GM18502 (cell line): ENCODE results near the gene SH2D7.

Experiments used
- ATAC-seq: cut with Tn5 transposase; IDR thresholded peaks from one replicate; pipeline ENCODE4 v1.9.1; 2021; ENCODE audit warnings: mild to moderate bottlenecking; ENCODE audit not compliant: unreplicated experiment, poor library complexity

SH2D7 gene

DNA sequence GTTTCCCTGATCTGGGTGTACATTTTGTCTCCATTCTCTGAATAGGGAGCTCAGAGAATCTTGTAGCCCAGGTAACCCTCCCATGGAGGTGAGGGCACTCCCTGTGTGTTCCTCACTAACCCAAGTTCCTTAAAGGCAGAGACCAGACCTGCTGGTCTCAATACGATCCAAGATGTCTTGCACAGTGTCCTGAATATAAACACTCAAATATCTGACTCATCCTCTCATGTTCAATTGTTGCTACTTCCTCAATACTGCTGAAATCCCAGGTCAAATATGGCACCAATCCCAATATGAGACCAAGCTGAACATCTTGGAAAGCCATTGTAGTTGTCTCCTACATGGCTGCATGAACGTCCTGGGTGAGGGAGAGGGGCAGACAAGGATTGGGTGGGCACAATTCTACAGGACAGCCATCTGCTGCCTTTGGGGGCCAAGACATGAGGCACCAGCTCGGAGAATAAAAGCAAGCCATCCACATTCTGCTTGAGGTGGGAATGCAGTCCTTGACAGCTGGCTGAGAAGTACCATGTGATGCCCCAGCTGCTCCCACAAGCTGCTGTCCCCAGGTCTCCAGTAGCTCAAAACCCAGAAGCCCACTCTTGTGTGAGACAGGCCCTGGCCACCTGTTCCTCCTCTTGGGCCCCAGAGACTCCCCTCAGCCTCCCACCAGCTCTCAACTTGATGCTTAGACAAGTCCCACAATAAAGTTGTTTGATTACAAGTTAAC lies 33.1 kb upstream of the SH2D7 start:
- ATAC-seq = no peak

DNA sequence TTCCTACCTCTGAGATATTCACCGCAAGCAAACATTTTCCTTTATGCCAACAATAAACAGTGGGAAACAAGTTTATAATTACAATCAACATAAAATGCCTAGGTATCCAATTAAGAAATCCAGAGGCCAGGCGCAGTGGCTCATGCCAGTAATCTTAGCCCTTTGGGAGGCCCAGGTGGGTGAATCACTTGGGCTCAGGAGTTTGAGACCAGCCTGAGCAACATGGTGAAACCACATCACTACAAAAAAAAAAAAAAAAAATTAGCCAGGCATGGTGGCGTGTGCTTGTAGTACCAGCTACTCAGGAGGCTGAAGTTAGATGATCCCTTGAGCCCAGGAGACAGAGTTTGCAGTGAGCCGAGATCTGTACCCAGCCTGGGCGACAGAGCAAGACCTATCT lies 32.1 kb upstream of the SH2D7 start:
- ATAC-seq = no peak

DNA sequence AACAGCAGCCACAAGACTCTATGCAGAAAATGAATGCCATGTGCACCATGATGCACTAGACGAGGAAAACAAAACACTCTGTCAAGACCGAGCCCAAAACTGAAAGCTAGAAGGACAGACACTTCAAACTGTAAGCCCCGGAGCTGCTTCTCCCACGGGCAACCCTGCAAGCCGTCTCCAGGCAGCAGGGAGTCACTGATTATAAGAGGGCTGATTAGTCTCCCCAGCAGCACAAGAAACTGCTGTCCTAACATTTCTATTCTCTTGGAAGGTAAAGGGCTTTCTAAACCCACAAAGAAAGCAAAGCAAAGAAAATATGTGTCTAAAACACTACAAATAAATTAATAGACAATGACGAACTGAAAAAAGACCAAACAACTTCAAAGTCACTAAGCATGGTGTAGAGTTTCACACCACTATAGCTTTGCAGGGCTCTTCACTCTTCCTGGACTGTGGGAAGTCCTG lies 30.4 kb upstream of the SH2D7 start:
- ATAC-seq = no peak

DNA sequence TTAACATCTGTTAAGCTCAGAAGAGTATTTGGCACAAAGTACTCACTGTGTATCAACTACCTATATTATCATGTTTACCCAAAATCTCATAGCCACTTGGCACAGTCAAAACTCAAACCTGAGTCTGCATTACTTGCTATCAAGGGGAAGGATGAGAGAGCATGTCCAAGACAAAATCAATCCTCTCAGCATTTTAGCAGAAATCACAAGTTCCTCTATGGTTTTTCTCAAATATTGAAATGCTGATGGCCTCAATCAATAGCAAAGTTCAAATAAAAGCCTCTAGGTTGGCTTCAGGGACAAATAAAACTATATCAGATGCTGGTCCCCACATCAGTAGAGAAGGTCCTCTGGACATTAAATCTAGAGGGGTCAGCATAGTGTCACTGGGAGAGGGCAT lies 29.1 kb upstream of the SH2D7 start:
- no peak for ATAC-seq

DNA sequence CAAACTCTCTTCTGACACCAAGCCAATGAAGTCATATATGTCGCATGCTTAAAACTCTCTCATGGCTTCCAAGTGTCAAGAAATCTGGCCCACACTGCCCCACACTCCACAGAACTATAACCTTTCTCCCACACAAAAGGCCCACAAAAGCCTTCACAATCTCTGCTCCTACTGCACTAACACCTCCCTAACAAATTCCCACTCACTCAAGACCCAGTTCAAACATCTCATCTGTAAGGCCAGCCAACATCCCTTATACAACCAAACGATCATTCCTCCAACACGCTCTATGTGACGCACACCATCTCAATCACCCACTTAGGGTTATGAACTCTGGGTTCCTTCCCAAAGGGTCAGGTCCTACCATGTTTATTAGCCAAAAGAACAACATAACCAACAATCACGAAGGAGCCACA lies 28.4 kb upstream of the SH2D7 start:
- ATAC-seq = no peak

DNA sequence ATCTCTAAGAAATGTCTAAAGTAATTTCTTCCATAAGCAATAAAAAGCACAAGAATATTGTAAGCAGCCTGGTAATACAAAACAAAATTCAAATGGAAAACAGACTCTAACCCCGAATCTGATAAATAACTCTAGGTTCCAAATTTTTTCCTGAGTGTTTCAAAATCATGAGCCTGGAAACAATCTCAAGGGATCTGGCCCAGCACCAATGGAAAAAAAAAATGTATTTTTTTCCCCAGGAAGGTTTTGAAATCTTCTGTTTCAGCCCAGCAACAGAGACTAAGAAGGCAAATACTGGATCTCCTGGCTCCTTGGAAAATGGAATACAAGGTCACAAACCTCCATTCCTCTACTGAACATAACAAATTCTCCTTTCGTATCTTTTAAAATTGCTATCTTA lies 27.8 kb upstream of the SH2D7 start:
- no peak for ATAC-seq

DNA sequence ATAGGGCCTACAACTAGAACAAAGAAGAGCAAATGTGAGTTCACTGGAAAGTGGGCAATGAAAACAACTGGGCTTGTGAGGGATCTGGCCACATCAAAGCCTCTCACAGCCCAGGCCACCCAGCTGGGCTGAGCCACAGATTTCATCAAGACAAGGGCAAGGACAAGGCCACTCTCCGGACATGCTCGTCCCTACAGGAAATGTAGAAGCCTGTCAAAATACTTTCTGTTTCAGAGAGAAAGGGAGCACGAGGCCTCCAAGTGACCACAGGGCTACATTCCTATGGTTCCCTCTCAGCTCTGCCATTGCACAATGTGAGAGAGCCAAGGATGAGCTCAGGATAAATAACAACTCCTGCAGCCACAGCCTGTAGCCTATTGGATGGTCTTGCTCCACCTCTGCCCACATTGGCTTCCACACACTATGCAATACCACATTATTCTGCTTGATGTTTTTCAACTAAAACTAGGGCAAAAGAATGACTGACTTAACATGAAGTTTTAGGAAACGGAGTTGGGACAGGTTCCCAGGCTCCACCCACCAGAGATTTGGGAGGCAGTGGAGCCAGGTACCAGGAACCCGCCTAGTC lies 27.0 kb upstream of the SH2D7 start:
- ATAC-seq = no peak

DNA sequence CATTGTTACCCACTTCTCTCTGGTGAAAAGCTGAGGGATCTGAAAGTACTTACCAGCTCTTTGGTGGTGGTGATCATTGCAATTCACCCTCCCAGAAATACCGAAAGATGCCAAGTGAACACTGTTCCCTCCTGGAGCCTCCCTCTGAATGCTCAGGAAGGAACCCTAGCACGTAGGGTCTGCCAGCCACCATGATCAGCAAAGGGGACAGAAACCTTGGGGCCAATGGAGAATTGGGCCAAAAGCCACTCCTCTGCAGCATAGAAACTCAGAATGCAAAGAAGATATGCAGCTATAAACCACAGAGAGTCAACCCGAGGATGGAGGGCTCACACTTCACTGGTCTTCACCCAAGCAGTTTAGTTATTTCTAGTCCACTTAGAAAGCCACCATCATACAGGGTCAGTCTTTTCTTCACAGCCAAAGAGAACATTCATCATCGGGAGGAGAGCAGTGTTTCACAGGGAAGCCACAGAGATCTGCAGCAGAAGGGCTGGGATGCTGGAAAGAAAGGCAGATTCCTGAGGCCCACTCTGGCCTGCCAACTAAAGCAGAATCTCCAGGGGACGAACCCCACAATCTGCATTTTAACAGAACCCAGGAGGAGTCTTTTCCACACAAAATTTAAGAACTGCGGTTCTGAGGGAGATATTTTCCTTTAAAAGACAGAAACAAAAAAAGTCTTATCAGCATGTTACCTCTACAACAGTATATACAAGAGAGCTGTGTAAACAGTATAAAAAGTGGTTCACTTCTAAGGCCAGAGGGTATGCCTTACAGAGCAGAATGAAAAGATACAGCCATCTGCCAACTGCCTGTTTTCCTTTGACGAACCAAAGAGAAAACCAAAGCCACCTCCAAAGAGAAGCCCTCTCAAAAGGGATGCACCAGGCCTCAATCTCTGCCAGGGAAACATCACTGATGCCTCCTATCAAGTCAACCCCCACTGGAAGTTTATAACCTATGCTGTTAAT lies 26.1 kb upstream of the SH2D7 start:
- peak; percentile 53 for ATAC-seq

DNA sequence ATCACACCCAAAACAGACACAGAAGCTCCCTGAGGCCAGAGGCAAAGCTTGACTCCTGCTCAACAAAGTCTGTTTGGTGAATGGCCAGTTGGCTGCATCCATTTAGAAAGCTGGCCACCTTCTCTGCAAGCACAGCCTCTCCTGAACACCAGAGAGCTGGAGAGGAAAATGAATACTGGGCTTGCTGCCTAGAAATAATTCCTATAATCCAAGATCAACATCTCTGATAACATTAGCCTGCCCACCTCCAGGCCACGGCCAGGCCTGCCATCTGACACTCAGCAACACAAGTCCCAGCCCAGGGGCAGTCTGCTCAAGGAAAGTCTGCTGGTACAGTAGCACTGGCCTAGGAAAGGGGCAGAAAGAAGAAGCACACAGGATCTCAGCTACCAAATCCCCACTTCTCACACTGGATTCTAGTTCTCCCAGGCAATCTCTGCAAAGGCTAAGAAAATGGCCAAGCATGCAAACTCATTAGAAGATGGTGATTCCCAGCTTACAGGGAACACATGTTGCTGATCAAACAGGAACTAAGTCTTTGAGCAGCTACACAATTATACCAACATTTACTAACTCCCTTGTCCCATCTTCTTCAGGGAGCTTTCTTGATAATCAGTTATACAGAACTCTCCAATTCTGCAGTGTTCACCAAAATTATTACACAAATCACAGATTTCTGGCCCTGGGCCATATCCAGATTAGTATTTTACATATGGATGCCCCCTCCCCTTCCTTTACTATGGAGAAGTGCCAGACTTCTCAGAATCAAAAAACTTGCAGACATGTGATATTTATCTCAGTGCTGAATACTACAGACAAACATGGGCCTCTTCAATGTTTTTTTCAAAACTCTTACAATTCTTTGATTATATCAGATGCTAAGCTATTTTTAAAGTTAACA lies 24.8 kb upstream of the SH2D7 start:
- no peak for ATAC-seq

DNA sequence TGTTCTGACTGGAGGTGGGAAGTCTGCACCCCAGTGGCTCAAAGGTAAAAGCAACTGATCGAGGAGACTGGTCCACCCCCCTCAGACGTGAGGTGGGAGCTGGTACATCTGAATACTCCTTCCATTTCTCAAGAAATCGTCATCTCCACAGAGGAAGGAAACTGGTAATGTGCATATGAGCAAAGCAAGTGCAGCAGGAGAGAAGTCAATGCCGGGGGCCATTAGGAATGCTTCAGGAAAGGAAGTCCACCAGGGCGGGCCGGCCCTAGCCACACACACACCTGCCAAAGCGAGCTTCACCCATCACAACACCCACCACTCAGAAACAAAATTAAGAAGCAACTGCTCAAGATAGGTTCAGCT lies 23.3 kb upstream of the SH2D7 start:
- ATAC-seq = no peak

DNA sequence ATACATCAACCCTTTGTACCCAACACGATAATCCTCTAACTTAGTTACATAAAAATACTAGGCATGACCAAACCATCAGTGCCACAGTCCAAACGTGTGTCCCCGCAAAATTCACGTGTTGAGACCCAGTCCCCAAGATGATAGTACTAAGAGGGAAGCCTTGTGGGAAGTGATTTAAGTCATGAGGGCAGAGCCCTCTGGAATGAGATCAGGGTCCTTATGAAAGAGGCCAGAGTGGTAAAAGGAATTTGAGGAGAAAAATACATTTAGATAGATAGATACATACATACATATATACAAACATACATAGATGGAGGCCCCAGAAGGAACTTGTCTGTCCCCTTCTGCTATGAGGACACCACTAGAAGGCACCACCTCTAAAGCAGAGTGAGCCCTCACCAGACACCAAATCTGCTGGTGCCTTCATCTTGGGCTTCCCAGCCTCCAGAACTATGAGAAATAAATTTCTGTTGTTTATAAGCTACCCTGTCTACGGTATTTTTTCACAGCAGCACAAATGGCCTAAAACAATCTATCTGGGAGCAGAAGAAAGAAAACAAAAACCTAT lies 22.8 kb upstream of the SH2D7 start:
- no peak for ATAC-seq

DNA sequence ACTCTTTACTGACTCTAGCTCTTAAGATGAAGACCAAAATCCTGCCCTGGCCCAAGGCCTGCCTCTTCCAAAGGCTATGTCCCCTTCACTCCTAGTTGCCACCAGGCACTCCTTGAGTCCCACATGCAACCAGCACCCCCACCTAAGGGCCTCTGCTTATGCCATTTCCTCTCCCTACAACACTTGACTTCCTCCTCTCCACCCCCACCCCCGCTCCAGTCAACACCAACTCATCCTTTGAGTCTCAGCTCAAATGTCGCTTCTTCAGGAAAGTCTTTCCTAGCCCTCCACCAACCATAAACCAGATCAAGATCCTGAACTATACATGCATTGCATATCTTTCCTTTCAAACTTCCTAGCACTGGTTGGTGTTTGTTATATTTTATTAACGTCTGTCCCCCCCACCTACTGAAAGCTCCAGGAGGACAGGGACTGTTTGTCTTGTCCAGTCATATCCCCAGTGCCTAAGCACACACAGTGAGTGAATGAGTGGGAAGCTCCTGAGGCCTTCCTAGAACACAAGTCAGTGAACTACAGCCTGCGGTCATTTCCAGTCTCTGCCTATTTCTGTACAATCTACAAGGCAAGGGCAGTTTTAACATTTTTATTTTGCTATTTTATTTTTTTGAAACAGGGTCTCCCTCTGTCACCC lies 22.2 kb upstream of the SH2D7 start:
- ATAC-seq = no peak

DNA sequence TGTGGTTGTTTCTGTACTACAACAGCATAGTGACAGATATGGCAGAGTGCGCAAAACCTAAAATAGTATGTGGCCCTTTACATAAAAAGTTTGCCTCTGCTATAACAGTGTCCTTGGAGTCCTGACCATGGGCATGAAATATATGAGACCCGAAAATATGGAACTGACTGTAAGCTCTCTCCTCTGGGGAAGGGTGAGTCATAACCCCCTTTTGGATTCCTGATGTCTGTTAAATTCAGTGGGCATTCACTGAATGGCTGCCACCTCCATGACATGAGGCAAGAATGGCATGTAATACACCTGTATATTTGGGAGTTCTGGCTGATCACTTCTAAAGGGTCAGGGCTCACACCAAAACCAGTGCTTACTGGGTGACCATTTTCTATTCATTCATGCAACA lies 21.0 kb upstream of the SH2D7 start:
- ATAC-seq = no peak

DNA sequence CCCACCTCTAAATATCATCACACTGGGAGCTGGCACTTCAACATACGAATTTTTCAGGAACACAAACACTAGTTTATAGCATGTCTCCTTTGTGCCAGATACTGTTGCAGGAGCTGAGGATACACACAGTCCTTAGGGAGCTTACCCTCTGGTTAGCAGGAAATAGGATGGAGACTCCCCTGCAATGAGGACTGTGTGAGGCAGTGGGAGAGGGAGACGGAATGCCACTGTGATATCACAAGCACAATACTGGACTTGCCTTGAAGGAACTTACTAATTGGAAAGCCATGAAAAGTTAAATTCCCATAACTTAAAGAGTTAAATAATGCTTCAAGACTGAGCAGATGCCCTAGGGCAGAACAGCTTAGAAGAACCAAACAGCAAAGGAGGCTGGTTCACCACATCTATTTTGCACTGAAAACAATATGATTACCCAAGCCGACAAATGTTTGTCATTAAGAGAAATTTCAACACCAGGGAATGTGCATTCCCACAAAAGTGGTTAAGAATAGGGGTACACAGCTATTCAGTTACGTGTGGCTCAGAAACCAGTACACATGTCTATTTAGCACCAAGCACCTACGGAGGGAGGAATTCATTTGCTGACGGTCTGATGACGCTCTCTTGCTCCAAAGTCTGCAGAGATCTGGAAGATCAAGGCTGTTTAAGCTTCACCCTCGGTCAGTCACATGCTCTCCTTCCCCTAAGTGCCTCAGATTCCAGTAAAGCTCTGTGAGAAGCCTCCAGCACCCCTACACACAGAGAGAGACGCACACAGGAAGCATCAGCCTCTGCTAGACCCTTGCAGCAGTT lies 20.1 kb upstream of the SH2D7 start:
- no peak for ATAC-seq

DNA sequence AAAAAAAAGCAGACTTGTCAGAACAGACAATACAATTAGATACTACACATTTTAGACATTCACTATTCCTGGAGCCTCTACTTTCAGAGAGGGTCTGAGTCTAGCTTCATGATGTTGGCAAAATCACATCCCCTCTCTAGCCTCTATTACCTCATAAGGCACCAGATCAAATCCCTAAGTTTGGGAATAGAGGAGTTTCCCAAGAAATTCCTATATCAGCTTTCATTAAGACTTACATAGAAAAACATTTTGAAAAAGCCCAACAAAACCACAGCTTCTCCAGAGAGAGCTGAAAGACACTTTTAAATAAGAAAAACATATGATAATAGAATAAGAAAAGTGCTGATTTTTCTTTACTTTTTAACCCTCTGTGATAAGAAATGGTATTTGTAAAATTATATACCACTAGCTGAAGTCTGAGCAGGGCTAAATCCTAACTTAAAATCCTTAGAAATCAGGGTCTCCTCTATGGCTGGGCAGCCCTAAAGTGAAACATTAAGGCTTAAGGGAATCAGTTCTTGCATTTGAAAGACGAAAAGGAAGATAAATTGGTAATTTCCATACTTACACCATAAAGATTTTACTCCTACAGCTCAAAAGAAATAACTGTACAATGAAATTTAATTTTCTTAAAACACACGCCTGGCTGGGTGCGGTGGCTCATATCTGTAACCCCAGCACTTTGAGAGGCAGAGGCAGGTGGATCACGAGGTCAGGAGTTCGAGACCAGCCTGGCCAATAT lies 19.1 kb upstream of the SH2D7 start:
- no peak for ATAC-seq

DNA sequence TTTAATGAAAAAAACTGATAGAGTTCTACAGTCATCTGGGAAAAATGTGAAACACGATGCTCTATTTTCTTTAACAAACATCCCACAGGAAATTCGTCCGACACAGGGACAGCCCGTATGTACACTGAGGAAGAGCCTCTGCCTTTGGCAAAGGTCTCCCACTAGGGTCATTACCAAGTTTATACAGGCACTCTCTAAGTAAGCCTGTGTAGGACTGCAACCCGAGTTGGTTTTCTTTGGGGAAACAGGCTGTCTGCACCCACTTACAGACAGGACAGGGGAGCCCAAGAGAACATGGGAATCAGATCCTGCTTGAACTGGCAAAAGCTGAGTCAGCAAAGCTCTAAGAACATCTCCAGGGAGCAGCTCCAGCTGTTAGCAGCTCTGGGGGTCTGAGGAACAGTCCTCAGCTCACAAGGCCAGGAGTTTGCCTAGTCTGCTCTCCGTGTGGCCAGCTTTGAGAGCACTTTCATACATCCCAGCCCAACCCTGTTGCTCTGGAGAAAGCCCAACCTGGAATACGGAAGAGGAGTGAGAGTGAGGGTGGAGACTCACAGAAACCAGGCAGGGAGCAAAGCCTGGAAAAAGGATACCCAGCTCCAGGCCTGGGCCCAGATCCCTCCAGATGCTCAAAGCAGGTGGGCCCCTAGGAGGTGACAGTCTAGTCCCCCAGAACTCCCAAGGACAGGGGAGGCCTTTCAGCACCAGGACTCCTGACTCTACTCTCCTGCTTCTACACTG lies 16.7 kb upstream of the SH2D7 start:
- ATAC-seq = no peak
